HG03175 (cell line): ENCODE results near the gene TFF2.

Experiments used
- ATAC-seq: cut with Tn5 transposase; IDR thresholded peaks from one replicate; pipeline ENCODE4 v1.9.1; 2021; ENCODE audit warnings: mild to moderate bottlenecking, moderate library complexity; ENCODE audit not compliant: unreplicated experiment

Gene TFF2

GRCh38 chr21:42384156-42384945, 33.6 kb upstream of the TFF2 start:
- no peak for ATAC-seq

GRCh38 chr21:42383331-42383730, 32.5 kb upstream of the TFF2 start:
- no peak for ATAC-seq

- ATAC-seq = no peak
Measured at GRCh38 chr21:42382915-42383314, 32.1 kb upstream of the TFF2 start.

GRCh38 chr21:42381347-42381984, 30.7 kb upstream of the TFF2 start:
- ATAC-seq = no peak

GRCh38 chr21:42379426-42380215, 28.8 kb upstream of the TFF2 start:
- no peak for ATAC-seq

GRCh38 chr21:42378418-42378817, 27.6 kb upstream of the TFF2 start:
- ATAC-seq = no peak

GRCh38 chr21:42377951-42378340, 27.2 kb upstream of the TFF2 start:
- ATAC-seq = no peak

GRCh38 chr21:42377211-42377950, 26.6 kb upstream of the TFF2 start:
- no peak for ATAC-seq

- ATAC-seq = no peak
Measured at GRCh38 chr21:42376338-42376982, 25.7 kb upstream of the TFF2 start.

GRCh38 chr21:42375966-42376337, 25.2 kb upstream of the TFF2 start:
- no peak for ATAC-seq

- no peak for ATAC-seq
Measured at GRCh38 chr21:42375506-42375905, 24.7 kb upstream of the TFF2 start.

GRCh38 chr21:42374864-42375499, 24.2 kb upstream of the TFF2 start:
- no peak for ATAC-seq

- ATAC-seq = no peak
Measured at GRCh38 chr21:42374457-42374856, 23.7 kb upstream of the TFF2 start.

GRCh38 chr21:42373908-42374455, 23.2 kb upstream of the TFF2 start:
- no peak for ATAC-seq

GRCh38 chr21:42373196-42373907, 22.6 kb upstream of the TFF2 start:
- no peak for ATAC-seq

GRCh38 chr21:42370894-42371654, 20.3 kb upstream of the TFF2 start:
- no peak for ATAC-seq

GRCh38 chr21:42369821-42370220, 19.0 kb upstream of the TFF2 start:
- ATAC-seq = no peak

GRCh38 chr21:42367367-42368165, 16.8 kb upstream of the TFF2 start:
- no peak for ATAC-seq
